GM12801 (cell line): Measurements from ENCODE around the gene MPRIP.

Experiments
- TF ChIP-seq, protein P1 (sequence below): IDR thresholded peaks from one replicate; pipeline ENCODE4 v1.5.1; 2011; ENCODE audit warnings: control low read depth; ENCODE audit not compliant: insufficient read length; ENCODE audit errors: extremely low read depth

Gene MPRIP

DNA sequence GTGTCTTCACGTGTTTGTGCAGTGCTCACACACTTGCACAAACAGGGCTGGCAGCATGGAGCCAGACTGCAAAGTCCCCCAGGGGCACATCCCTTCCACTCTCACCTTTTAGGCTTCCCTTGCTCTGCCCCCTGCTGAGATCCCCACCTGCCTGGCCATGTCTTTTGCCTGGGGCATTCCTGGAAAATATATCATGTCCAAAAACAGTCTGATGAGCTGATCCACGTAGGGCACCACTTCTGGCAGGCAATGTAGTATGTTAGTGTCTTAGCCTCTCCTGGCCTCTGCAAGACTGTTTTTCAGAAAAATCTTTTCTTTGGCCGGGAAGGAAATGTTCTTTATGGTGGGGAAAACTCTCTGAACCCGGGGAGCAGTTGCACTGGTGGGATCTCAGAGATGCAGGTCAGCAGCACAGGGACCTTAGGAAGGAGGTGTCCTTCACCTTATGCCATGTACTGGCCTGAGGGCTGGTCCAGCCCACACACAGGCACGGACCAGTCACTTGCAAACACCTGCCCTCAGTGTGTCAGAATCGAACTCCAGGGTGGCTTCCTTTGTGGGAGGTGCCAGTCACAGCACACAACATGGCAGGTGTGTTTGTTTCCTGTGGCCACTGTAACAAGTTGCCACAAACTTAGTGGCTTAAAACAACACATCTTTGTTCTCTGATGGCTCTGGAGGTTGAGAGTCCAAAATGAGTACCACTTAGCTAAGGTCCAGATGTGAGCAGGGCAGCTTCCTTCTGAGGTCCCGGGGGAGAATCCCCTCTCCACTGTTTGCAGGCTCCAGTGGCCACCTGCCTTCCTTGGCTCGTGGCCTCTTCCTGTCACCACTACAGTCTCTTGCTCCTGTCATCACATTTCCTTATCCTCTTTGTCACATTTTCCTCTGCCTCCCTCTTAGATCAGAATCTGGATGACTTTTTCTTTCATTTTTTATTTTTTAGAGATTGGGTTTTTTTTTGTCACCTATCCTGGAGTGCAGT is 46.6 kb downstream of the MPRIP start:
- TF ChIP-seq, protein P1, sequence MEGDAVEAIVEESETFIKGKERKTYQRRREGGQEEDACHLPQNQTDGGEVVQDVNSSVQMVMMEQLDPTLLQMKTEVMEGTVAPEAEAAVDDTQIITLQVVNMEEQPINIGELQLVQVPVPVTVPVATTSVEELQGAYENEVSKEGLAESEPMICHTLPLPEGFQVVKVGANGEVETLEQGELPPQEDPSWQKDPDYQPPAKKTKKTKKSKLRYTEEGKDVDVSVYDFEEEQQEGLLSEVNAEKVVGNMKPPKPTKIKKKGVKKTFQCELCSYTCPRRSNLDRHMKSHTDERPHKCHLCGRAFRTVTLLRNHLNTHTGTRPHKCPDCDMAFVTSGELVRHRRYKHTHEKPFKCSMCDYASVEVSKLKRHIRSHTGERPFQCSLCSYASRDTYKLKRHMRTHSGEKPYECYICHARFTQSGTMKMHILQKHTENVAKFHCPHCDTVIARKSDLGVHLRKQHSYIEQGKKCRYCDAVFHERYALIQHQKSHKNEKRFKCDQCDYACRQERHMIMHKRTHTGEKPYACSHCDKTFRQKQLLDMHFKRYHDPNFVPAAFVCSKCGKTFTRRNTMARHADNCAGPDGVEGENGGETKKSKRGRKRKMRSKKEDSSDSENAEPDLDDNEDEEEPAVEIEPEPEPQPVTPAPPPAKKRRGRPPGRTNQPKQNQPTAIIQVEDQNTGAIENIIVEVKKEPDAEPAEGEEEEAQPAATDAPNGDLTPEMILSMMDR: no peak

- TF ChIP-seq, protein P1: no peak
These were observed 47.8 kb downstream of the MPRIP start for GRCh38 chr17:17089796-17090641.

GRCh38 chr17:17090642-17091103 is 48.4 kb downstream of the MPRIP start:
- TF ChIP-seq, protein P1: no peak

GRCh38 chr17:17091276-17091675 is 49.0 kb downstream of the MPRIP start:
- TF ChIP-seq, protein P1: no peak

DNA sequence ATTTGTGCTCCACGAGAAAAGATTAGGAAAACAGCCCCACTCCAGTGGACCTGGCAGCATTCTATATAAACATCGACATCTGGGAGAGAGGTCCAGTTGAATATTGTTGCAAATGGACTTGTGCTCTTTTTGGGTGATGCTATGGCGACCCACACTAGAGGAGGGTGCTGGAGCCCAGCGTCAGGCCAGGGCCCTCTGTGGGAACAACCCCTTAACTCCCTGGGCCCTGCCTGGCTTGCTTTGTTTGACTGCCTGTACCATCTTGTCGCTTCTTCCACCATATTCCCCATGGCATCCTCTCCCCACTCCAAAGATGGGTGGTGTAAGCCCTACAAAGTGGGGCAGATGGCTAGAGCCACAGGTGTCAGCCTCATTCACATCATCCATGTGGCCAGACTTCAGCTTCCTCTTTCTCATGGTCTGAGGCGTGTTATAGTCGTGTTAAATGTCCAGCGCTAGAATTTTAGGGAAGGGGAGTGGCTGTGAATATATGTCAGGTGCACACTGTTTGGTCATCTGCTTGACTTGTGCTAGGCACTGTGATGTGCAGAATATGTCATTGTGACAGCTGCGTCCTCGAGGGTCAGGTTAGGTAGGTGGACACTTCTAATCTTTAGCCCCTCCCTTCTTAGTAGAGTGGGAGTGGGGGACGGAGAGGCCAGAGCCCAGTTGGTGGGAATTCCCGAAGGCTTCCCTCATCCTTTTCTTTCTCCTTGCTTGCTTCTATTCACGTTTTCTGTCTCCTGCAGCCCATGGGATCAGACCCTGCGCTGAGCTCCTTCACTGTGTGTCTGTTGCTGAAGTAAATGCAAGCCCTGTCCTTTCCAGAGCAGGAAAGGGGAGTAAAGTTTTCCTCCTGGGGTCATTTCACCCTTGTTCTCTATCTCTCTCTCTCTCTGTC is 49.8 kb downstream of the MPRIP start:
- TF ChIP-seq, protein P1: no peak

DNA sequence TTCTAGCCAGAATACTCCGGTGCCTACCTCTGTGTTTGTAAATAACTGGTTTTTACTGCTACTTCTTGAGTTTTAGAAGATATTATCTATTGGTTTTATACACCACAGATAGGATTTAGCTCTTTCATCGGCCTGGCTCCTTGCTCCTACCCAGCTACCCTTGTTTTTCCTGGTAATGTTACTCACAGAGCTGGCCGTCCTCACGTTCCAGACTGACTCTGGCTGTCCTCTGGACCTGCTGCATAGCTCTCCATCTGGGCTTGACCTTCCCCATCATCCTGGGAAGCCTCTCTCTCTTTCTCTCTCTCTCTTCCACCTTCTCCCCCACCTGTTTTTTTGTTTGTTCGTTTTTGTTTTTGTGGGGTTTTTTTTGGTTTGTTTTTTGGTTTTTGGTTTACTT is 51.5 kb downstream of the MPRIP start:
- TF ChIP-seq, protein P1: no peak
